ENCODE data around the gene ARL4A. TPM values are rescaled to one million over a fixed set of nuclear protein-coding genes. Genes with fewer than 3 reads are reported as not detected.

The ARL4A gene
- total RNA-seq, 4 donors from 2014 or later, result 34.9 to 69.5 (median 45.0) TPM

DNA sequence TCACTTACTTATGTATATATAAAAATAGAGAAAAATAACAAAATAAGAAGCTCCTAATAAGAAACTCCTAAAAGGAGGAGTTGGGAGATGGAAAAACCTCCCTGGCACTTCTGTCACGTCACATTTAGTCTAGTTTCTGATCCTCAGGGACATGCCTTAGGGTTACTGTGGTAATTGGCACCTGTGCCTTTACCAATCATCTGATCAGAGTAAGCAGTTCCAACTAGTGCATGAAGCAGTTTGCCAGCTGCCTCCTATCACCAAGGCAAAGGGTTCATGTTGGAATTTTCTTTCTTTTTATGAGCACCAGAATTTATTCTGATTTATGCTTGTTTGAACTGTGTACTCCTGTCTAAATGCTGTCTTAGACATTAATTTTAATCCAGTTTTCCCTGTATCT is 49.9 kb downstream of the ARL4A start:
- no peak overlapping the region for H3K27ac ChIP-seq
- H3K36me3 ChIP-seq, result no peaks in the 10 kb centered on the region
- no peaks in the 10 kb centered on the region for H3K4me1 ChIP-seq
- no peak overlapping the region for H3K4me3 ChIP-seq
- ATAC-seq, result no peak
- WGBS, 2 donors (ENCODE audit: low coverage in 1 of 2), result 64 to 67% methylated on average over 1 of the region's 1 CpG
- H3K27me3 ChIP-seq, result no peaks in the 10 kb centered on the region
- TF ChIP-seq POLR2A (IDR thresholded peaks at IDR 0.05) (no peak), EP300 (IDR thresholded peaks at IDR 0.05) (no peak), POLR2AphosphoS5 (IDR thresholded peaks at IDR 0.05) (no peak)
- TF ChIP-seq, protein P1, sequence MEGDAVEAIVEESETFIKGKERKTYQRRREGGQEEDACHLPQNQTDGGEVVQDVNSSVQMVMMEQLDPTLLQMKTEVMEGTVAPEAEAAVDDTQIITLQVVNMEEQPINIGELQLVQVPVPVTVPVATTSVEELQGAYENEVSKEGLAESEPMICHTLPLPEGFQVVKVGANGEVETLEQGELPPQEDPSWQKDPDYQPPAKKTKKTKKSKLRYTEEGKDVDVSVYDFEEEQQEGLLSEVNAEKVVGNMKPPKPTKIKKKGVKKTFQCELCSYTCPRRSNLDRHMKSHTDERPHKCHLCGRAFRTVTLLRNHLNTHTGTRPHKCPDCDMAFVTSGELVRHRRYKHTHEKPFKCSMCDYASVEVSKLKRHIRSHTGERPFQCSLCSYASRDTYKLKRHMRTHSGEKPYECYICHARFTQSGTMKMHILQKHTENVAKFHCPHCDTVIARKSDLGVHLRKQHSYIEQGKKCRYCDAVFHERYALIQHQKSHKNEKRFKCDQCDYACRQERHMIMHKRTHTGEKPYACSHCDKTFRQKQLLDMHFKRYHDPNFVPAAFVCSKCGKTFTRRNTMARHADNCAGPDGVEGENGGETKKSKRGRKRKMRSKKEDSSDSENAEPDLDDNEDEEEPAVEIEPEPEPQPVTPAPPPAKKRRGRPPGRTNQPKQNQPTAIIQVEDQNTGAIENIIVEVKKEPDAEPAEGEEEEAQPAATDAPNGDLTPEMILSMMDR (IDR thresholded peaks at IDR 0.05), result no peak
- no peaks in the 10 kb centered on the region for H3K9me3 ChIP-seq

- Histone ChIP-seq H3K9me3 (no peaks in the 10 kb centered on the region), H3K27ac (no peak overlapping the region)
- ATAC-seq, result no peak
Measured at GRCh38 chr7:12737836-12738235, 50.4 kb downstream of the ARL4A start.

DNA sequence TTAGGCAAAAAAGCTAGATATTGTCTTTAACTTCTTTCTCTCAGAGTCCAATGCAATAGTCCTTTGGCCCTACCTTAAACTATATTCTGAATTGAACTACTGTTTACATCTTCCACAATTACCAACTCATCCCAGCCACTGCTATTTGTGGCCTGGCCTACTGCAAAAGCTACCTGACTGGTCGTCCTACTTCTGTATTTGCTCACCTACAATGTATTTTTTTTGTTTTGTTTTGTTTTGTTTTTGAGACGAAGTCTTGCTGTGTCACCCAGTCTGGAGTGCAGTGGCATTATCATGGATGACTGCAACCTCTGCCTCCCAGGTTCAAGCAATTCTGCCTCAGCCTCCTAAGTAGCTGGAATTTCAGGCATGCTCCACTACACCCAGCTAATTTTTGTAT is 51.2 kb downstream of the ARL4A start:
- WGBS, 2 donors (ENCODE audit: low coverage in 1 of 2), result 50 to 64% methylated on average over 2 of the region's 2 CpGs
- H3K36me3 ChIP-seq, result no peaks in the 10 kb centered on the region
- H3K9me3 ChIP-seq, result no peaks in the 10 kb centered on the region
- H3K27ac ChIP-seq, result no peak overlapping the region
- no peaks in the 10 kb centered on the region for H3K4me1 ChIP-seq
- H3K27me3 ChIP-seq, result no peaks in the 10 kb centered on the region
- TF ChIP-seq, protein P1 (IDR thresholded peaks at IDR 0.05), result no peak
- TF ChIP-seq EP300 (IDR thresholded peaks at IDR 0.05) (no peak), POLR2AphosphoS5 (IDR thresholded peaks at IDR 0.05) (no peak), POLR2A (IDR thresholded peaks at IDR 0.05) (no peak)
- no peak overlapping the region for H3K4me3 ChIP-seq
- no peak for ATAC-seq

More at GRCh38 chr7:12737836-12738235, 50.4 kb downstream of the ARL4A start:
- no peak for TF ChIP-seq POLR2AphosphoS5 (IDR thresholded peaks at IDR 0.05)
- TF ChIP-seq, protein P1 (IDR thresholded peaks at IDR 0.05), result no peak
- TF ChIP-seq POLR2A (IDR thresholded peaks at IDR 0.05), result no peak
- no peak for TF ChIP-seq EP300 (IDR thresholded peaks at IDR 0.05)
- H3K36me3 ChIP-seq, result no peaks in the 10 kb centered on the region
- H3K27me3 ChIP-seq, result no peaks in the 10 kb centered on the region
- H3K4me1 ChIP-seq, result no peaks in the 10 kb centered on the region
- 93 to 96% methylated on average over 2 of the region's 2 CpGs for WGBS, 2 donors (ENCODE audit: low coverage in 1 of 2)
- no peak overlapping the region for H3K4me3 ChIP-seq

Small RNA genes lying within 50 kb of the gene (small RNA-seq; reads per million reads assigned to genes)
- 0 reads per million in 4 donors for gene RF00264

Other genes with a start within 250 kb of the ARL4A start
- gene SCIN, start 116.9 kb upstream of the ARL4A start, total RNA-seq, result 1 to 10 TPM in 3 of 4 donors, under 1 TPM in 1; 0.62 to 5.8 (median 2.3) TPM